Measurements from ENCODE around the gene MTREX.
"Not testable (repeated sequence)": the region's sequence is repeated elsewhere in the genome, so short reads cannot be mapped to it uniquely, and the experiment has no call there.

The MTREX gene

DNA sequence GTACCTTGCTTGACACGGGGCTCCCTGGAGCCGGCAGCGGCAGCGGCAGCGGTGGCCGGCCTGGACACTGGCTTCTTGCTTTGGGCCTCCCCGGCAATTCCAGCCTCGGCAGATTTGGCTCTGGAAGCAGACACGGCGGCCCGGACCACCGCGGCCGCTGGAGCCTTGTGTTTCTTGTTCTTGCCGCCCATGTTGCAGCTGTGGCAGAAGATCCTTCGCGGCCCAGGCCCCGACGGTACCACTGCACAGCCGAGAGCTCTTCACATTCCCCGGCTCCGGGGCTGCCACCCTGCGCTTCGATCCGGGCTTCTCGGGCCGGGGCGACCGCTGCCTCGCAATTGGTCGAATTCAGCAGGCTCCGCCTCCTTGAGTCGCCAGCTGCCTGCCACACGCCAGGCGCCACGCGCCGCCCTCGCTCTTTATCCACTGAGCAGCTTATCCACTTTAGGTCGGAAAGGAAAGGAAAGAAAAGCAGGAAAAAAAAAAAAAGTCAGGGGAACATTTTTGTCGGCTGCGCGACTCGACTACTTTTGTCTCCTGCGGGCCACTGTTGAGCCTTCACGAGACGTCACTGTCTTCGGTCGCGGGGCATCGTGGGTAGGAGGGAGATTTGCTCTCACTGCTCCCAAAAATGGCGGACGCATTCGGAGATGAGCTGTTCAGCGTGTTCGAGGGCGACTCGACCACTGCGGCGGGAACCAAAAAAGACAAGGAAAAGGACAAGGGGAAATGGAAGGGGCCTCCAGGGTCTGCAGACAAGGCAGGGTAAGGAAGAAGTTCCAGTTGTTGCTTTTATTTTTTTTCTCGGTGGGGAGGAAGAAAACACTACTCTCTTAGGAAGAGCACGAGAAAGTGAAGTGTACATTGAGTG is at the start of gene MTREX, which contains the start of gene DHX29:
MTREX (plus strand) TSS at position 607 of the 871 bp plus-strand sequence; CDS start at position 632, 25 bp downstream.
DHX29 (minus strand) TSS at position 312 of the 871 bp plus-strand sequence; CDS start at position 191, 121 bp downstream.
- DNase-seq (ENCODE audit: low read depth in 2 of 2), result peak; percentile 74 to 80

DNA sequence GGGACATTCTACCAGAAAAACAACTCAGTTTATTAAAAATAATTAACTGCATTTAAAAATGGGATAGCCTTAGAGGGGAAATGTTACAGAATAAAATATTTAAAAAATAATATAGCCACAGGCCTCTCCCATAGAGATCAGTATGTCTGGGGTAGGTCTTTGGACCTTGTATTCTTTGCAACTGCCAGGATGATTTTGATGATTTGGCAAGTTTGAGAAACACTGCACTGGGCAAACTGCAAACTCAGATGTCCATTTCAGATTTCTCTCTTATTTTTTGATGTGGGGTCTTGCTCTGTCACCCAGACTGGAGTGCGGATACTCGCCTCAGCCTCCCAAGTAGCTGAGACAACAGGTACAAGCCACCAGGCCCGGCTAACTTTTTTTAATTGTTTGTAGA is 49.5 kb upstream of the MTREX start:
- no peak for DNase-seq (ENCODE audit: low read depth in 2 of 2)

DNA sequence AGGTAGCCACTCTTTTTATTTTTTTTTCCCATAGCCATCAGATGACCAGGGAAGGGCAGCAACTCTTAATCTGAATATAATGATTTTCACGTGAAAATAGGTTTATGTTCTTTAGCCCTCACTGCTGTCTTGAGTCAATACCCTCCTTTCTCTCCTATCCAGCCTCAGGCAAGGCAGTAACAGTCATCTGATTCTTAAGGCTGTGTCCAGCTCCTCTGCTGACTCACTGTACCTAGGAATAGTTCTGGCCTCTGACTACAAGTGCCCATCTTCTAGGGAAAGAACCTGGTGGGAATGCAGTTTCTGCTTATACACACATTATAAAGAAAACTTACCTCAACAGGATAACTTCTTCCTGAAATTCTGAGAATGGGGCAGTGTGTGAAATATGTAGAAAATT is 31.0 kb upstream of the MTREX start:
- no peak for DNase-seq (ENCODE audit: low read depth in 2 of 2)

DNA sequence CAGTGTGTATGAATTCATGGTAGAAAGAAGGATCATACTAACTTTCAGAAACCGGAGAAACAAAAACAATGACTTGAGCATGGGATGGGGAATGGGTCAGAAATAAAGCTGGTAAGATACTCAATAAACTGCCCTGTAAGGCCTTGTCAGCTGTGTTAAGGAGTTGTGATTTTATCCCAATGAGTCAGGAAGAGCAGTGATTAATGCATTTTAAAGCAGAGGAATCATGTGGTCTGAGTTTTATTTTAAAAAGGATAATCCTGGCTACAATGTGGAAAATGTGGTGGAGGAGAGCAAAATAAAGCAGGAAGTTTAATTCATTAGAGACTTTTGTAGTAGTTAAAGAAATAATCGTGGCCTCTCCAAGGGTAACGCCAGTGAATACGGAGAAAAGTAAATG is 29.0 kb upstream of the MTREX start:
- DNase-seq (ENCODE audit: low read depth in 2 of 2), result no peak

DNA sequence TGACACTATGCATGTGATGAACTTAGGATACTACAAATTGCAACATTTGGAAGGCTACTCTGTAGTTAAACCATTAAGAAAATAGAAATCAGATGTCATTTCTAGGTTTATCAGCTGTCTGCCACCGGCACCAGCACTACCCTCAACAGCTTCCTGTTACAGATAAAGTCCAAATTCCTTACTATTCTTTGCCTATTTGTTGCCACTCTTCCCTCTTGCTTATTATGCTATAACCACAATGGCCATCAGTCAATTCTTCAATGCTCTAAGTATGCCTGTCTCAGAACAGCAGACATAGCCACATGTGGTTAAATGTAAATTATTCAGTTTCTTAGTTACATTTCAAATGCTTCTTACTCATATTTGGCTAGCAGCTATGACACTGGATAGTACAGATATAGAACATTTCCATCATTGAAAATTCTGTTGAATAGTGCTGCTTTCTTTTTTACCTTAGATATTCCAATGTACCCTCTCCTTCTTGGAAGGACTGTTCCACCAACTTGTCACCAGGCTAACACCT is 21.3 kb upstream of the MTREX start:
- no peak for DNase-seq (ENCODE audit: low read depth in 2 of 2)

DNA sequence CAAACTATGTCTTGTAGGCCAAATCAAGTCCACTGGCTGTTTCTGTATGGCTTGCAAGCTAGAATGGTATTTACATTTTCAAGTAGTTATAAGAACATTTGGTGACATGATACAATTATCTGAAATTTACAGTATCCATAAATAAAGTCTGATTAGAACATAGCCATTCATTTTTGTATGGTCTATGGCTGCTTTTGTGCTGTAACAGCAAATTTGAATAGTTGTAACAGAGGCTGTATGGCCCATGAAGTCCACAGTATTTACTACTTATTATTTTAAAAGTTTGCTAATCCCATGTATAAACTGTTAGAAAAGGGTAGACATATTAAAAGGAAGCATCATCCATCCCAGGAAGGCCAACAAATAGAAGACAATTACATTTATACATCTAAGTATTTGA is 18.0 kb upstream of the MTREX start:
- DNase-seq (ENCODE audit: low read depth in 2 of 2), result no peak

DNA sequence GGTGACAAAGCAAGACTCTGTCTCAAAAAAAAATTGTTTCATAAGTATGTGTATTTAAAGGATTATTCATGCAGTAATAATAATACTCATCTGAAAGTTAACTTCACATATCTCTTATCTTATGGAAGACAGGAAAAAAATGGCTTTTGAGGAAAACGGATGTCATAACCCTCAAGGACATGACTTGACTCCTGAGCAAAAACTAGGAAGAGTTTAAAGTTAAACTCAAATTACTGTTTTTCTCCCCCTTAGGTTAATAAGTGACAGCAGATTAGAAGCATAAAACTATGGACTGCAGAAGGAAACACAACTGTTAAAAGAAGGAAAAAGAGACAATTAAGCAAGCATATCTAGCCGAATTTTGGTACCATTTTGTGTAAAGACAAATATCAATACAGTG is 16.8 kb upstream of the MTREX start:
- DNase-seq (ENCODE audit: low read depth in 2 of 2), result no peak

DNA sequence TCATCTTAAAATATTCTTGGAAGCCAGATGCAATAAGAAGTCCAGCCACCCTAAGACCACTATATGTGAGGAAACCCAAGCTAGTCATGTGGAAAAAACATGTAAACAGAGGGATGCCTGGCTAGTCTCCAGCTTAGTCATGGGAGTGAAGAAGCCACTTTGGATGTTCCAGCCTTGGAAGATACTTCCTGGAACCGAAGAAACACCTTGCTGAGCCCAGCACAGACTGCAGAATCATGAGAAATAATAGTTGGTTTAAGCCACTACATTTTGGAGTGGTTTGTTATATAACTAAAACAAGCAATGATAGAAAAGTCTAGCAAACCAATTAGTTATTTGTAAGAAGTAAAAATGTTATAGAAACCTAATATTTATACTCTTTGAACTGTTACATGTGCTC is 12.9 kb upstream of the MTREX start:
- DNase-seq (ENCODE audit: low read depth in 2 of 2), result no peak

DNA sequence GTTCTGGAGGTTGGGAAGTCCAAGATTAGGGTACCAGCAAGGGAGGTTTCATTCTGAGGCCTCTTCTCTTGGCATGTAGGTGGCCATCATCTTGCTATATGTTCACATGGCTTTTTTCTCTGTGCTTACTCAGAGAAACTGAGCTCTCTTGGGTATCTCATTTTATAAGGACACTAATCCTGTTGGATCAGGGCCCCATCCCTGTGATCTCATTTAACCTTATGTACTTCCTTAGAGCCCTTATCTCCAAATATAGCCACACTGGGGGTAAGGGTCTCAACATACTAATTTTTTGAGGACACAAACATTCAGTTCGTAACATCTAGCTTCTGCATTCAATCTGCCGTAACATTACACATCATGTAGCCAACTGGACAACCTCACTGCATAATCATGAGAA is 6.9 kb upstream of the MTREX start:
- no peak for DNase-seq (ENCODE audit: low read depth in 2 of 2)

DNA sequence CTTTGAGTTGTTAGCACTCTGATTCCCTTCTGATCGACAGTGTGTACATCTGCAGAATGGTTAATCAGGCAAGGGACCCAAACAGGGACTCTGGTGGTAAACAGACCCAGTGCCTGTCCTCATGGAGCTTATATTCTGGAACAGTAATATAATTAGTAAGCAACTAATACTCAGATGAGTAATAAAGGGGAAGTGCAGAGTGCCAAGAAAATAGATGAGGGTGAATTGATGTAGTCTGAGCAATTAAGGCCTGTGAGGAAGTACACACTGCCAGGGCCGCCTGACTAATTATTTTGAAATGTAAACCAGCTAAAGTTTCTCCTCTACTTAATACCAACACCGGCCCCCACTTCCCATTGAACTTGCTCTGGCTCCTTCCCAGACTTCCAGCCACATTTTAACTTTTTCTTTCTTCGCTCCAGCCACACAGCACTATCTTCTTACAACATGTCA is 4.5 kb upstream of the MTREX start:
- DNase-seq (ENCODE audit: low read depth in 2 of 2), result no peak

DNA sequence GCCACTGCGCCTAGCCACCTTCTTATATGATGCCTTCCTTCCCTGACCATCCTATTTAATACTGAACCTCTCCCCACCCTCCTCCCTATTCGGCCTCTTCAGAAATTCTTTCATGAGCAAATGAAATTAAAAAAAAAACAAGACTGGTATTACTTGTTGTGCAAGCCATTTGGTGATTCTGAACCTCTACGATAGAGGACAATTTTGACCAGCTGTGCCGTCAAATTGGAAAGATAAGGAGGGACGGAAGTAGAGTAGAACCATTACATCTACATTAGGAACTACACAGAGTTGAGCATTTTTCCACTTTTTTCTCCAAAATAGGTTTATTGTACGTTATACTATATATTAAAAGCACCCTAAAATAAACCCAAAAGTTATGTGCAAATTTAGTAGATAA is 3.2 kb upstream of the MTREX start:
- no peak for DNase-seq (ENCODE audit: low read depth in 2 of 2)

DNA sequence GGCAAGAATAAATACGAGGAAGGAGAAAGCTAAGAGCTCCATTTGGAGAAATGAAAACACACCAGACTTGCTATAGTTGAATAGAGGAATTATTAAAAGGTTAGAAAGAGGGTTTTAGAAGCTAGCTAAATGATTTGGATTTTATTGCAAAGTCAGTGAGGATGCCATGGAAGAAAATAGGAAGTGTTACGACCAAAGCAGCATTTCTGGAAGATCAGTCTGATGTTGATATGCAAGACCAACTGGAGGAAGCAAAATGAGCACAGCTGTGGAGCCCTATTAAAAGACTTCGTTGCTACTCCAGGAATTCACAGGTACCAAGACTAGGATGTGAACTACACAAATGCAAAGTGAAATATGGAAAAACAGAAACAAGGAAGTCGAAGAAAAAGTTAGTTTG is 2.4 kb upstream of the MTREX start:
- DNase-seq (ENCODE audit: low read depth in 2 of 2), result no peak

DNA sequence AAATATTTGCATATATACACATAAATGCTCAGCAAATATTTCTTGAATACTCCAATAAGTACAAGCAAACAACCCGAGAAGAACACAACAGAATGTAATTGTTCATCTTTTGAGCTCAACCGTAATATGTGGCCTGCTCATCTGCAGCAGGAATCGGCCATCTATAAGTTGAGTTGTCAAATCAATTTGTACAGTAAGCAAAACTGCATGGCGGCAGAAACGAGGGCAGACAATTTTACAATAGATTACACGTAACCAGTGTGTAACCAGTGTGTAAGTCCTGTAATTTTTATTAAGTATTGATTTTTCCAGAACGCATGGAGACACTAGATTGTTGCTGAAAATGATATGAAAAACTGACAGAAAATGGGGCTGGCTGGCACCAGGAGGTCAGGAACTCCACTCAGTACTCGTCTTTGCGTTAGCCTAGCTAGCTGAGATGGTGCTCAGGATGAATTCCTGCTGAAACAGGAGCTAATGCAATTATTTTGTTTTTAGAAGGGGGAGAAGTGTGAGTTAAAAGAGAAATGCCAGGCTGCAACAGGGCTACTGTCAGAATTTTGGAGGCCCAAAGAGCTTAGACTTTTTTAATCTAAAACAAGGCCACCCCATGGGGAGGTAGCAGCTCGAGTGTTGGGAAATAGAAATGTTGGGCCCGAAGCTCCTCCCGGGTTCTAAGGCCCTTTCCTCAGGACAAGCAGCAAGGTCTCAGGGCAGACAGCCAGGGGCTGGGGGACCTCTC is 977 bp upstream of the MTREX start:
- DNase-seq (ENCODE audit: low read depth in 2 of 2), result no peak

DNA sequence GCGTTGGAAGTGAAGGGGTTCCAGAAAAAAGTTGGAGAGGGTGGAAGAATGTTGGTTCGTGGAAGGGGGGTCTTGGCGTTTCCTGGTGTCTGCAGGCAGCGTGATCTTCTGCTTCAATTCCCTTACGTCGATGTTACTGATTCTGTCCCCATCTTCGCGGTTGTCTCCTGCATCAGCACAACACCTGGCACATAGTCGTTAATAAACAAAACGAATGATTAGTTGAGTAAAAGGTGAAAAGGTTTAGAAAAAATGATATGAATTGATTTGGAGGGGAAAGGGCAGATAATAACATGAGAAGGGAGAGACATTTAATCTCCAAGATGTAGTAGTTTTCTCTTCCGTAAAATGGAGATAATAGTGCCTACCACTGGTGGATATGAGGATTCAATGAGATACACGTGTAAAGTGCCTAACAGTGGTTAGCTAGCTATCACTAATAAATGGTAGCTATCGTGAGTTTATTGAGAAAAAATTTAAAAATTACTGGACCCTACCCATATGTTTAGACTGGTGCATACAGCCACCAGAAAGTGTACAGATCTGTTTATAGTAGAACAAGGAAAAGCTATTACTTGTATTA is 556 bp downstream of the MTREX start:
- DNase-seq (ENCODE audit: low read depth in 2 of 2), result no peak

DNA sequence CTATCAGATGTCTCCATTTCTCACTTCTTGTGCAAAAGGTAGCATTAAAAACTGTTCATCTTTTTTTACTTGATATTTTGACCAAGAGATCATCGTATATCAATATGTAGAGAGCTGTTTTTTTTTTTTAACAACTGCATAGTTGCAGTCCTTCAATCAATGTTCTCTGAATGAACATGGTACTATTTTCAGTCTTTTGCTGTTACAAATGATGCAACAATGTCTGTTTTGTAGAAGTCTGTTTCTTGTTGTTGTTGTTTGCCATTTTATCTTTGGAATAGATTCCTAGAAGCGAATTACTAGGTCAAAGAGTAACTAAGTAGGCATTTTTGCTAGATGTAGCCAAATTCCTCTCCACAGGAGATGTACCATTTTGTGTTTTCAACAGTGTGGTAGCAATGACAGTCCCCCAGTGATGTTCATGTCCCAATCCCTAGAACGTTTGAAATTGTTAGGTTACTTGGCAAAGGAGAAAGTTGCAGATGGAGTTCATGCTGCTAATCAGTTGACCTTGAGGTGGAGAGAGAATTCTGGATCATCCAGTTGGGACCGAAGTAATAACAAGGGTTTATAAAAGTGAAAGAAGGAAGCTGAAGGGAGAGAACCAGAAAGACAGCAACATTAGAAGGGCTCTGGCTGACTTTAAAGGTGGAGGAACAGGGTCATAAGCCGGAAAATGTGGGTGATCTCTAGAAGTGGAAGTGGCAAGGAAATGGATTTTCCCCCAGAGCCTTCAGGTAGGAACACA is 6.3 kb downstream of the MTREX start:
- DNase-seq (ENCODE audit: low read depth in 2 of 2), result no peak

DNA sequence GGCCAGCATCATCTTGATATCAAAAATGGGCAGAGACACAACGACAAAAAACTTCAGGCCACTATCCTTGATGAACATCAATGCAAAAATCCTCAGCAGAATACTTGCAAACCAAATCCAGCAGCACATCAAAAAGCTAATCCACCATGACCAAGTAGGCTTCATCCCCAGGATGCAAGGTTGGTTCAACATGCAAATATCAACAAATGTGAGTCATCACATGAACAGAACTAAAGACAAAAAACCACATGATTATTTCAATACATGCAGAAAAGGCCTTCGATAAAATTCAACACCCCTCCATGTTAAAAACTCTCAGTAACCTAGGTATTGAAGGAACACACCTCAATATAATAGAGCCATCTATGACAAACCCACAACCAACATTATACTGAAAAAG is 8.5 kb downstream of the MTREX start:
- no peak for DNase-seq (ENCODE audit: low read depth in 2 of 2)

DNA sequence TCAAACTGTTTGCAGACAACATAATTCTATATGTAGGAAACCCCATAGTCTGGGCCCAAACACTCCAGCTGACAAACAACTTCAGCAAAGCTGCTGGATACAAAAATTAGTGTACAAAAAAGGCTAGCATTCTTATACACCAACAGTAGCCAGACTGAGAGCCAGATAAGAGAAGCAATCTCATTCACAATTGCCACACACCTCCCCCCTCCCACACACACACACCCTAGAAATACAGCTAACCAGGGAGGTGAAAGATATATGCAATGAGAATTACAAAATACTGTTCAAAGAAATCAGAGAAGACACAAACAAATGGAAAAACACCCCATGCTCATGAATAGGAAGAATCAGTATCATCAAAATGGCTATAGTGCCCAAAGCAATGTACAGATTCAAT is 9.0 kb downstream of the MTREX start:
- no peak for DNase-seq (ENCODE audit: low read depth in 2 of 2)

DNA sequence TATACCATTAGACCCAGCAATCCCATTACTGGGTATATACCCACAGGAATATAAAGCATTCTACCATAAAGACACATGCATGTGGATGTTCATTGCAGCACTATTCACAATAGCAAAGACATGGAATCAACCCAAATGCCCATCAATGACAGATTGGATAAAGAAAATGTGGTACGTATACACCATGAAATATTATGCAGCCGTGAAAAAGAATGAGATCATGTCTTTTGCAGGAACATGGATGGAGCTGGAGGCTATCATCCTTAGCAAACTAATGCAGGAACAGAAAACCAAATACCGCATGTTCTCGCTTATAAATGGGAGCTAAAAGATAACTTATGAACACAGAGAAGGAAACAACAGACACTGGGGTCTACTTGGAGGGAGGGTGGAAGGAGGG is 10.4 kb downstream of the MTREX start:
- not testable (repeated sequence) for DNase-seq (ENCODE audit: low read depth in 2 of 2)

DNA sequence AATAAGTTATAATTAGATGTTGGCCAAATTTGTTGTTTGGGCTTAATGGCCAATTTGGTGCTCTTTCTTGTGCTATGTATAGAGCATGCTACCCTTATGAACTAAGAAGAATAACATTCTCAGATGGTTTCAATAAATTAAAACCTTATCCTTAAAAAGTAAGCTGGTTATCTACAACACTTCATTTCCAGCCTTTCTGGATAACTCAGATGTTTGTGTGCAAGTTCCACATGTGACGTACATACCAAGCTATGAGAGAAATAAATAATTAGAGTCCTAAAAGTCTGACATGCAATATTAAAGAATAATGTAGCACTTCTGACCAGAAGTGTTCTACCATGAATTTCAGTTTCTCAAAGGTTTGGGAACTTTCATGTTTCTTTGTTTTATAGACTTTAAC is 11.7 kb downstream of the MTREX start:
- no peak for DNase-seq (ENCODE audit: low read depth in 2 of 2)

DNA sequence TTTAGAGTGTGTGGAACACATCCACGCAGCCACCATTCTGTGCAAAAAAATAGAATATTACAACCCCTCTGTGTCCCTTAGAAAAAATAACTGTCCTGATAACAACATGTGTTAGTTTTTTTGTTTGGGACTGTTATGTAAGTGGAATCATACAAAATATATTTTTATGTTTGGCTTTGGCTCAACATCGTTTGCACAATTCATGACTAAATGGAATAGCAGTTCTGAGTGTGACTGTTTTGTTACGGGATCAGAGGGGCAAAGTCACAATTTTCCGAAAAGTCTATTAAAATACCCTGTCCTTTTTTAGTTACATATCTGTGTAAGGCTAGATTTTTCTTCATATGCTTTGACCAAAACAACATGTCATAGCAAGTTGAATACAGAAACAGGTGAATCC is 12.8 kb downstream of the MTREX start:
- no peak for DNase-seq (ENCODE audit: low read depth in 2 of 2)

DNA sequence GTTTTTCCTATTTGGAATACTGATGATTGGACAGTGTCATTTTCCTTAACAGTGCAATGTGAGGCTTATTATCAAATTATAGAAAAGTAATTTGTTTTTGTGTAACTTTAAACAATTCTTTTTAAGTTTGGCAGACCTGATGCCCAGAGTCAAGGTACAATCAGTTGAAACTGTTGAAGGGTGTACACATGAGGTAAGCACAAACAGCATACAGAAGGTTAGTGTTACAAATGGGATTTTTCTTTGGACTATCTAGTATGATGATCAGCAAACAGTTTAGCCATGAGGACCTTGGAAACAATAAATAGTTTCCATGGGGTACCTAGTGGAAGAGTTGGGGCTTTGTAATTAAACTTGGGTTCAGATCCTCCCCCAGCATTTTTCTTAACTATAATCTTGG is 16.2 kb downstream of the MTREX start:
- DNase-seq (ENCODE audit: low read depth in 2 of 2), result no peak

Measured in activated CD8-positive, alpha-beta memory T cell treated with anti-CD3 and anti-CD28 coated beads for 4 hours (primary cell).